HepG2 (cell line): ENCODE results near the gene NIN. TPM values are rescaled to one million over a fixed set of nuclear protein-coding genes. Genes with fewer than 3 reads are reported as not detected.

ENCODE experiments used
- CBX5 ChIP-seq: sonication (generic); formaldehyde crosslinking; IDR thresholded peaks from 2 replicates; pipeline ENCODE4 v1.4.0; 2020; ENCODE audit warnings: missing genetic modification reagents, borderline replicate concordance
- EED ChIP-seq: sonication (generic); formaldehyde crosslinking; IDR thresholded peaks from 2 replicates; pipeline ENCODE4 v1.5.0; 2020; ENCODE audit warnings: mild to moderate bottlenecking, missing genetic modification reagents
- EHMT2 ChIP-seq: fragments of 200-600 bp; sonication (generic); IDR thresholded peaks from 2 replicates; pipeline ENCODE4 v1.7.0; 2017; ENCODE audit warnings: antibody characterized with exemption, low read depth, low read length, borderline replicate concordance
- FOXA1 ChIP-seq, 2 experiments: fragments of 450-650 bp in 1 of 2; sonication (generic) in 1 of 2; formaldehyde crosslinking in 1 of 2; IDR thresholded peaks; 2 replicates each; pipeline versions ENCODE4 v1.4.0 to v1.6.1; 2016 to 2020; ENCODE audit warnings: missing genetic modification reagents in 1 of 2
- HNRNPL ChIP-seq: fragments of 200-400 bp; formaldehyde crosslinking; IDR thresholded peaks from 2 replicates; pipeline ENCODE4 v1.6.1; 2017; ENCODE audit warnings: mild to moderate bottlenecking, low read depth, low read length
- IKZF4 ChIP-seq: sonication (generic); formaldehyde crosslinking; IDR thresholded peaks from 2 replicates; pipeline ENCODE4 v1.5.1; 2020; ENCODE audit warnings: borderline replicate concordance, mild to moderate bottlenecking, low read depth, missing genetic modification reagents; ENCODE audit errors: not compliant biosample characterization
- KLF15 ChIP-seq: sonication (generic); formaldehyde crosslinking; IDR thresholded peaks from 2 replicates; pipeline ENCODE4 v1.8.1; 2023; ENCODE audit warnings: borderline replicate concordance, mild to moderate bottlenecking, inconsistent platforms, missing genetic modification reagents, mixed read lengths
- MED8 ChIP-seq: sonication (generic); formaldehyde crosslinking; IDR thresholded peaks from 2 replicates; pipeline ENCODE4 v1.8.1; 2023; ENCODE audit warnings: mild to moderate bottlenecking, missing genetic modification reagents; ENCODE audit not compliant: insufficient replicate concordance
- RFX1 ChIP-seq: fragments of 450-650 bp; IDR thresholded peaks from 2 replicates; pipeline ENCODE4 v1.6.1; 2017
- RFX3 ChIP-seq: IDR thresholded peaks from 2 replicates; pipeline ENCODE4 v1.6.1; 2016; ENCODE audit warnings: missing biosample characterization, missing genetic modification reagents
- SMAD1 ChIP-seq: sonication (generic); formaldehyde crosslinking; IDR thresholded peaks from 2 replicates; pipeline ENCODE4 v1.4.0; 2020; ENCODE audit warnings: missing genetic modification reagents, low read depth, mild to moderate bottlenecking, borderline replicate concordance
- SP5 ChIP-seq: IDR thresholded peaks from 2 replicates; pipeline ENCODE4 v1.6.1; 2016; ENCODE audit warnings: low read depth, borderline replicate concordance
- SRF ChIP-seq: IDR thresholded peaks from 2 replicates; pipeline ENCODE4 v1.6.1; 2011; ENCODE audit warnings: mild to moderate bottlenecking, low read depth, low read length, moderate library complexity
- U2AF2 ChIP-seq: fragments of 200-400 bp; formaldehyde crosslinking; IDR thresholded peaks from 2 replicates; pipeline ENCODE4 v1.6.1; 2017; ENCODE audit warnings: low read depth, mild to moderate bottlenecking, low read length
- ZBTB3 ChIP-seq: sonication (generic); formaldehyde crosslinking; IDR thresholded peaks from 2 replicates; pipeline ENCODE4 v1.4.0; 2020; ENCODE audit warnings: low read depth, mild to moderate bottlenecking, moderate library complexity, missing genetic modification reagents, borderline replicate concordance
- ZKSCAN5 ChIP-seq: sonication (generic); formaldehyde crosslinking; IDR thresholded peaks from 2 replicates; pipeline ENCODE4 v1.5.1; 2020; ENCODE audit warnings: mild to moderate bottlenecking, missing genetic modification reagents
- ZNF235 ChIP-seq: sonication (generic); formaldehyde crosslinking; IDR thresholded peaks from 2 replicates; pipeline ENCODE4 v1.8.1; 2023; ENCODE audit warnings: mild to moderate bottlenecking, missing genetic modification reagents, borderline replicate concordance
- ZNF543 ChIP-seq: sonication (generic); formaldehyde crosslinking; IDR thresholded peaks from 2 replicates; pipeline ENCODE4 v1.4.0; 2020; ENCODE audit warnings: mild to moderate bottlenecking, missing genetic modification reagents
- ZNF550 ChIP-seq: sonication (generic); formaldehyde crosslinking; IDR thresholded peaks from 2 replicates; pipeline ENCODE4 v1.4.0; 2020; ENCODE audit warnings: mild to moderate bottlenecking, missing genetic modification reagents, borderline replicate concordance
- ZSCAN20 ChIP-seq: sonication (generic); formaldehyde crosslinking; IDR thresholded peaks from 2 replicates; pipeline ENCODE4 v1.4.0; 2020; ENCODE audit warnings: missing genetic modification reagents, mild to moderate bottlenecking, borderline replicate concordance
- polyA plus RNA-seq, 8 experiments: library from polyadenylated mRNA; depleted of rRNA in 3 of 8; stranded (reverse) in 7 of 8; unstranded in 1 of 8; fragments of >200 nt; fragmentation: Illumina TruSeq in 4 of 8; extraction: Trizol in 4 of 8; gene quantifications; 2 replicates each; pipeline versions ENCODE4 v1.2.1 to v1.2.3, GENCODE V29; 2011 to 2016; ENCODE audit warnings: low read depth in 4 of 8, missing spikeins in 1 of 8, mixed read lengths in 1 of 8; ENCODE audit not compliant: insufficient read depth in 1 of 8
- total RNA-seq, 5 experiments: library from RNA; depleted of rRNA; stranded (reverse); fragments of >200 nt; fragmentation: Illumina TruSeq; extraction: Trizol; gene quantifications; 2 replicates each; pipeline ENCODE4 v1.2.3, GENCODE V29; 2016; ENCODE audit warnings: low read depth in 1 of 5
- TF ChIP-seq, protein P1 (sequence below): sonication (generic); formaldehyde crosslinking; IDR thresholded peaks from 2 replicates; pipeline ENCODE4 v1.5.1; 2020; ENCODE audit warnings: missing genetic modification reagents, mild to moderate bottlenecking, borderline replicate concordance
- TF ChIP-seq, protein P2 (sequence below): conservative IDR thresholded peaks from 2 replicates; pipeline ENCODE4 v1.6.1; 2018; ENCODE audit warnings: missing genetic modification reagents
- TF ChIP-seq, protein P3 (sequence below): sonication (generic); formaldehyde crosslinking; IDR thresholded peaks from 2 replicates; pipeline ENCODE4 v1.5.0; 2020; ENCODE audit warnings: missing genetic modification reagents
- TF ChIP-seq, protein P4 (sequence below): sonication (generic); formaldehyde crosslinking; IDR thresholded peaks from 2 replicates; pipeline ENCODE4 v1.8.1; 2022; ENCODE audit warnings: low read depth, mild to moderate bottlenecking, missing genetic modification reagents

NIN gene
- total and polyA plus RNA-seq, 2 of the 13 experiments (the other 11 are each of a cell fraction or from before 2014, with no cell fraction given), result 2.8 to 9.7 TPM

DNA sequence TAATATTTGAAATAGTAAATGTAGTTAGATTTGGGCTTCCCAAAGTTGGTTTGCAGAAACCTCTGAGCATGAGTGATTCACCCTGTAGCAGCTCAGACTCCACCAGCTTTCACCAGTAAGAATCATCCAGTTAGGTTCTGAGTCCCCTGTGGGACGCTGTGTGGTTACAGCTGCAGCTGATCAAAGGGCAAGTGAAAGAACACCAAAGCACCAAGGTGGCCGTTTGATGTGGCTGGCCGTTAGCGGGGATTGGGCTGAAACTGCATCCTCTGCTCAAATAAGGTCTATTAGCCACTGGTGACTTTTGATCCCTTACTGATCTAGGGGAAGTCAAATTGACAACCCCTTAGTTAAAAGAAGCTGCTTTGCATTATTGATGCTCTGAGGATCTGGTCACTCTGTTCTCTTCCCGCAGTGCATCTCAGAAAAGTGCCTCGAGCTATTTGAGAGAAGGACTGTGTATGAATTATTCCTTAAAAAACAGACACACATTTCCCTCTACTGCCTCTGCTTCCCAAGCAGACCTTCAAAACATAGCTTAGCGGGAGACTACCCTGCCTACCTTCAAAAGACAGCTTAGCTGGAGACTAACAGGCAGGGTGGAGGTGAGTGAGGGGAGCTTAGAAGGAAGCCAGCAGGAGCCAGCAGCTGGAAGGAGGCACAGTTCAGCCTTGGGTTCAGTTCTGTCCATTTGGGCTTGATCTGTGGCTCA is 44.6 kb upstream of the NIN start (continued):
- TF ChIP-seq, protein P1, sequence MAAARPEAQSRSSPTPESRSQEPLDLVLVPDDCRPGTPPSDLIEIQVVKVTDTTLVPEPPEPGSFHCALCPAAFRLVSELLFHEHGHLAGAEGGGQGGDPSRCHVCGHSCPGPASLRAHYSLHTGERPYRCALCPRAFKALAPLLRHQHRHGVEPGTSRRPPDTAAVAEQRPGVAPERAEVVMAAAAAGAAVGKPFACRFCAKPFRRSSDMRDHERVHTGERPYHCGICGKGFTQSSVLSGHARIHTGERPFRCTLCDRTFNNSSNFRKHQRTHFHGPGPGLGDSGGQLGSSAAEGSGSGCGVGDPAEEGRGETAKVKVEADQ (CRISPR knock-in tag), result no peak
- TF ChIP-seq FOXA1 (IDR thresholded peaks at IDR 0.05), result no peak
- peak; percentile 54; the same call in 1 of the 2 replicates for TF ChIP-seq FOXA1 (CRISPR knock-in tag; IDR thresholded peaks at IDR 0.05)
- no peak for TF ChIP-seq ZBTB3 (CRISPR knock-in tag)
- TF ChIP-seq, protein P2, sequence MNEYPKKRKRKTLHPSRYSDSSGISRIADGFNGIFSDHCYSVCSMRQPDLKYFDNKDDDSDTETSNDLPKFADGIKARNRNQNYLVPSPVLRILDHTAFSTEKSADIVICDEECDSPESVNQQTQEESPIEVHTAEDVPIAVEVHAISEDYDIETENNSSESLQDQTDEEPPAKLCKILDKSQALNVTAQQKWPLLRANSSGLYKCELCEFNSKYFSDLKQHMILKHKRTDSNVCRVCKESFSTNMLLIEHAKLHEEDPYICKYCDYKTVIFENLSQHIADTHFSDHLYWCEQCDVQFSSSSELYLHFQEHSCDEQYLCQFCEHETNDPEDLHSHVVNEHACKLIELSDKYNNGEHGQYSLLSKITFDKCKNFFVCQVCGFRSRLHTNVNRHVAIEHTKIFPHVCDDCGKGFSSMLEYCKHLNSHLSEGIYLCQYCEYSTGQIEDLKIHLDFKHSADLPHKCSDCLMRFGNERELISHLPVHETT (CRISPR knock-in tag), result no peak
- TF ChIP-seq RFX1, result no peak
- TF ChIP-seq ZNF550, result no peak
- TF ChIP-seq SRF, result peak; percentile 82
- no peak for TF ChIP-seq IKZF4 (CRISPR knock-in tag)
- no peak for TF ChIP-seq U2AF2
- no peak for TF ChIP-seq SP5 (CRISPR knock-in tag)
- no peak for TF ChIP-seq ZKSCAN5 (CRISPR knock-in tag)
- no peak for TF ChIP-seq MED8 (CRISPR knock-in tag)
- no peak for TF ChIP-seq HNRNPL
- TF ChIP-seq, protein P3, sequence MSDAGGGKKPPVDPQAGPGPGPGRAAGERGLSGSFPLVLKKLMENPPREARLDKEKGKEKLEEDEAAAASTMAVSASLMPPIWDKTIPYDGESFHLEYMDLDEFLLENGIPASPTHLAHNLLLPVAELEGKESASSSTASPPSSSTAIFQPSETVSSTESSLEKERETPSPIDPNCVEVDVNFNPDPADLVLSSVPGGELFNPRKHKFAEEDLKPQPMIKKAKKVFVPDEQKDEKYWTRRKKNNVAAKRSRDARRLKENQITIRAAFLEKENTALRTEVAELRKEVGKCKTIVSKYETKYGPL (CRISPR knock-in tag), result no peak
- no peak for TF ChIP-seq EHMT2
- no peak for TF ChIP-seq KLF15 (CRISPR knock-in tag)
- no peak for TF ChIP-seq ZNF543 (CRISPR knock-in tag)
- TF ChIP-seq SMAD1, result no peak
- peak; percentile 69; the same call in 1 of the 2 replicates for TF ChIP-seq CBX5 (CRISPR knock-in tag)
- no peak for TF ChIP-seq ZSCAN20 (CRISPR knock-in tag)
- TF ChIP-seq ZNF235 (CRISPR knock-in tag), result no peak
- TF ChIP-seq, protein P4, sequence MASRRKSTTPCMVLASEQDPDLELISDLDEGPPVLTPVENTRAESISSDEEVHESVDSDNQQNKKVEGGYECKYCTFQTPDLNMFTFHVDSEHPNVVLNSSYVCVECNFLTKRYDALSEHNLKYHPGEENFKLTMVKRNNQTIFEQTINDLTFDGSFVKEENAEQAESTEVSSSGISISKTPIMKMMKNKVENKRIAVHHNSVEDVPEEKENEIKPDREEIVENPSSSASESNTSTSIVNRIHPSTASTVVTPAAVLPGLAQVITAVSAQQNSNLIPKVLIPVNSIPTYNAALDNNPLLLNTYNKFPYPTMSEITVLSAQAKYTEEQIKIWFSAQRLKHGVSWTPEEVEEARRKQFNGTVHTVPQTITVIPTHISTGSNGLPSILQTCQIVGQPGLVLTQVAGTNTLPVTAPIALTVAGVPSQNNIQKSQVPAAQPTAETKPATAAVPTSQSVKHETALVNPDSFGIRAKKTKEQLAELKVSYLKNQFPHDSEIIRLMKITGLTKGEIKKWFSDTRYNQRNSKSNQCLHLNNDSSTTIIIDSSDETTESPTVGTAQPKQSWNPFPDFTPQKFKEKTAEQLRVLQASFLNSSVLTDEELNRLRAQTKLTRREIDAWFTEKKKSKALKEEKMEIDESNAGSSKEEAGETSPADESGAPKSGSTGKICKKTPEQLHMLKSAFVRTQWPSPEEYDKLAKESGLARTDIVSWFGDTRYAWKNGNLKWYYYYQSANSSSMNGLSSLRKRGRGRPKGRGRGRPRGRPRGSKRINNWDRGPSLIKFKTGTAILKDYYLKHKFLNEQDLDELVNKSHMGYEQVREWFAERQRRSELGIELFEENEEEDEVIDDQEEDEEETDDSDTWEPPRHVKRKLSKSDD, result no peak
- no peak for TF ChIP-seq RFX3 (CRISPR knock-in tag)
- TF ChIP-seq EED (CRISPR knock-in tag), result no peak
